ACC112 (cell line): ENCODE data around the gene PEX13.
A peak's percentile ranks its signal among the peaks of the same experiment; 100 is the strongest.
"Not testable (repeated sequence)": the region's sequence is repeated elsewhere in the genome, so short reads cannot be mapped to it uniquely, and the experiment has no call there.

Source experiments
- H2AFZ ChIP-seq: fragments of 200-600 bp; sonication (generic); one replicate; pipeline ENCODE4 v1.6.0; 2017; ENCODE audit warnings: antibody characterized with exemption, low read length; ENCODE audit not compliant: unreplicated experiment
- H3K27ac ChIP-seq: fragments of 200-600 bp; sonication (generic); 2 replicates; pipeline ENCODE4 v1.5.1; 2014; ENCODE audit warnings: low read depth, mild to moderate bottlenecking, antibody characterized with exemption, low read length, moderate library complexity
- H3K27me3 ChIP-seq: fragments of 200-600 bp; sonication (generic); 2 replicates; pipeline ENCODE4 v1.6.1; 2014; ENCODE audit warnings: mild to moderate bottlenecking, antibody characterized with exemption, low read length, moderate library complexity, mixed read lengths; ENCODE audit not compliant: insufficient read depth
- H3K36me3 ChIP-seq: fragments of 200-600 bp; sonication (generic); 2 replicates; pipeline ENCODE4 v1.6.1; 2016; ENCODE audit warnings: mild to moderate bottlenecking, antibody characterized with exemption, low read length, moderate library complexity, mixed read lengths; ENCODE audit not compliant: insufficient read depth
- H3K4me1 ChIP-seq: fragments of 200-600 bp; sonication (generic); one replicate; pipeline ENCODE4 v1.6.1; 2016; ENCODE audit warnings: low read length, mixed read lengths; ENCODE audit not compliant: insufficient read depth, unreplicated experiment, control insufficient read depth
- H3K4me3 ChIP-seq: fragments of 200-600 bp; sonication (generic); 2 replicates; pipeline ENCODE4 v1.5.1; 2014; ENCODE audit warnings: mild to moderate bottlenecking, low read depth, low read length
- H3K79me2 ChIP-seq: fragments of 200-600 bp; sonication (generic); one replicate; pipeline ENCODE4 v1.6.0; 2016; ENCODE audit warnings: low read length; ENCODE audit not compliant: control insufficient read depth, unreplicated experiment, insufficient read depth

Gene PEX13

GRCh38 chr2:61017556-61018317, at the start of gene PEX13, which contains the start of gene PUS10:
PEX13 (plus strand) TSS chr2:61017720; CDS start chr2:61017760, 40 bp downstream.
PUS10 (minus strand) TSS chr2:61018255; CDS start chr2:61011890, 6,365 bp downstream.
- Histone ChIP-seq H3K79me2 (peaks cover 60% of the 10 kb centered on the region), H3K4me3 (peak within 1 kb of the TSS; percentile 87), H3K4me1 (peaks cover 13% of the 10 kb centered on the region), H3K36me3 (peaks cover 13% of the 10 kb centered on the region), H3K27ac (peak within 1 kb of the TSS; percentile 74), H3K27me3 (no peaks in the 10 kb centered on the region), H2AFZ (peak within 1 kb of the TSS; percentile 97)

GRCh38 chr2:60972889-60973656, 44.4 kb upstream of the PEX13 start:
- Histone ChIP-seq H3K4me3 (no peak overlapping the region), H3K27ac (no peak overlapping the region), H3K4me1 (no peaks in the 10 kb centered on the region), H3K79me2 (no peaks in the 10 kb centered on the region), H3K36me3 (no peaks in the 10 kb centered on the region), H3K27me3 (no peaks in the 10 kb centered on the region), H2AFZ (no peak overlapping the region)

- no peaks in the 10 kb centered on the region for H3K36me3 ChIP-seq
- H3K79me2 ChIP-seq, result no peaks in the 10 kb centered on the region
- no peaks in the 10 kb centered on the region for H3K27me3 ChIP-seq
- H2AFZ ChIP-seq, result no peak overlapping the region
- H3K4me3 ChIP-seq, result no peak overlapping the region
- no peak overlapping the region for H3K27ac ChIP-seq
- H3K4me1 ChIP-seq, result no peaks in the 10 kb centered on the region
Observed at GRCh38 chr2:60973705-60974104, 43.8 kb upstream of the PEX13 start.

- Histone ChIP-seq H3K27me3 (no peaks in the 10 kb centered on the region), H2AFZ (no peak overlapping the region), H3K36me3 (no peaks in the 10 kb centered on the region), H3K27ac (no peak overlapping the region), H3K4me1 (no peaks in the 10 kb centered on the region), H3K4me3 (no peak overlapping the region), H3K79me2 (no peaks in the 10 kb centered on the region)
Observed at GRCh38 chr2:60974652-60975051, 42.9 kb upstream of the PEX13 start.

GRCh38 chr2:60976256-60976850, 41.2 kb upstream of the PEX13 start:
- Histone ChIP-seq H2AFZ (no peak overlapping the region), H3K27me3 (no peaks in the 10 kb centered on the region), H3K4me1 (no peaks in the 10 kb centered on the region), H3K36me3 (no peaks in the 10 kb centered on the region), H3K79me2 (no peaks in the 10 kb centered on the region), H3K27ac (no peak overlapping the region), H3K4me3 (no peak overlapping the region)

- Histone ChIP-seq H3K4me1 (no peaks in the 10 kb centered on the region), H3K4me3 (no peak overlapping the region), H2AFZ (no peak overlapping the region), H3K27ac (no peak overlapping the region), H3K27me3 (no peaks in the 10 kb centered on the region), H3K79me2 (no peaks in the 10 kb centered on the region), H3K36me3 (no peaks in the 10 kb centered on the region)
Observed at GRCh38 chr2:60976875-60977561, 40.5 kb upstream of the PEX13 start.

GRCh38 chr2:60977562-60977895, 40.0 kb upstream of the PEX13 start:
- no peaks in the 10 kb centered on the region for H3K79me2 ChIP-seq
- H3K27me3 ChIP-seq, result no peaks in the 10 kb centered on the region
- no peak overlapping the region for H3K4me3 ChIP-seq
- H3K4me1 ChIP-seq, result no peaks in the 10 kb centered on the region
- H2AFZ ChIP-seq, result no peak overlapping the region
- H3K27ac ChIP-seq, result no peak overlapping the region
- H3K36me3 ChIP-seq, result no peaks in the 10 kb centered on the region

GRCh38 chr2:60979231-60979630, 38.3 kb upstream of the PEX13 start:
- H3K27ac ChIP-seq, result no peak overlapping the region
- no peak overlapping the region for H2AFZ ChIP-seq
- H3K4me1 ChIP-seq, result no peaks in the 10 kb centered on the region
- H3K27me3 ChIP-seq, result no peaks in the 10 kb centered on the region
- no peaks in the 10 kb centered on the region for H3K79me2 ChIP-seq
- no peaks in the 10 kb centered on the region for H3K36me3 ChIP-seq
- H3K4me3 ChIP-seq, result no peak overlapping the region

- Histone ChIP-seq H3K36me3 (no peaks in the 10 kb centered on the region), H3K4me1 (no peaks in the 10 kb centered on the region), H3K4me3 (no peak overlapping the region), H3K27ac (no peak overlapping the region), H2AFZ (no peak overlapping the region), H3K27me3 (no peaks in the 10 kb centered on the region), H3K79me2 (no peaks in the 10 kb centered on the region)
Observed at GRCh38 chr2:60980071-60980815, 37.3 kb upstream of the PEX13 start.

- not testable (repeated sequence) for H3K79me2 ChIP-seq, H3K4me1 ChIP-seq, H3K27me3 ChIP-seq, H3K27ac ChIP-seq, H3K4me3 ChIP-seq, H3K36me3 ChIP-seq, H2AFZ ChIP-seq
Observed at GRCh38 chr2:60982066-60982465, 35.5 kb upstream of the PEX13 start.
